Epidermal melanocyte (primary cell): Measurements from ENCODE around the gene SLC29A3.

ENCODE experiments used
- DNase-seq: peaks from one replicate; pipeline ENCODE4 v3.0.0; 2011; ENCODE audit warnings: low spot score; ENCODE audit not compliant: insufficient read length

SLC29A3 gene

GRCh38 chr10:71368176-71368575 lies 49.1 kb downstream of the SLC29A3 start:
- DNase-seq = no peak

- DNase-seq = no peak
Measured at GRCh38 chr10:71368643-71369042, 49.6 kb downstream of the SLC29A3 start.

- DNase-seq = no peak
Measured at GRCh38 chr10:71369602-71370001, 50.5 kb downstream of the SLC29A3 start.

GRCh38 chr10:71370031-71370430 lies 51.0 kb downstream of the SLC29A3 start:
- DNase-seq = no peak

GRCh38 chr10:71371750-71372166 lies 52.7 kb downstream of the SLC29A3 start:
- no peak for DNase-seq

- DNase-seq = no peak
Measured at GRCh38 chr10:71372882-71373495, 53.9 kb downstream of the SLC29A3 start.

GRCh38 chr10:71374481-71375233 lies 55.6 kb downstream of the SLC29A3 start:
- DNase-seq = no peak

- DNase-seq = no peak
Measured at GRCh38 chr10:71375952-71376351, 56.9 kb downstream of the SLC29A3 start.

GRCh38 chr10:71378336-71379117 lies 59.5 kb downstream of the SLC29A3 start:
- no peak for DNase-seq

- DNase-seq = no peak
Measured at GRCh38 chr10:71379118-71379766, 60.2 kb downstream of the SLC29A3 start.

- no peak for DNase-seq
Measured at GRCh38 chr10:71380841-71381240, 61.8 kb downstream of the SLC29A3 start.

- DNase-seq = no peak
Measured at GRCh38 chr10:71381611-71382010, 62.6 kb downstream of the SLC29A3 start.

- DNase-seq = no peak
Measured at GRCh38 chr10:71382028-71382427, 63.0 kb downstream of the SLC29A3 start.

- DNase-seq = no peak
Measured at GRCh38 chr10:71382757-71383156, 63.7 kb downstream of the SLC29A3 start.

GRCh38 chr10:71383972-71384687 lies 65.1 kb downstream of the SLC29A3 start:
- peak; percentile 45 for DNase-seq

- DNase-seq = no peak
Measured at GRCh38 chr10:71388171-71388570, 69.1 kb downstream of the SLC29A3 start.

GRCh38 chr10:71388583-71389310 lies 69.7 kb downstream of the SLC29A3 start:
- DNase-seq = no peak

- DNase-seq = no peak
Measured at GRCh38 chr10:71389768-71390460, 70.9 kb downstream of the SLC29A3 start.

GRCh38 chr10:71390461-71390835 lies 71.4 kb downstream of the SLC29A3 start:
- no peak for DNase-seq
